H54 (cell line): ENCODE measurements around the gene FICD.

ENCODE experiments used
- DNase-seq: peaks from one replicate; pipeline ENCODE4 v3.0.0; 2011; ENCODE audit warnings: low spot score, mixed read lengths; ENCODE audit not compliant: insufficient read length
- FAIRE-seq: peaks from 3 replicates; lab custom pipeline; 2011; peaks lifted over from hg19 to GRCh38; lab: Jason Lieb, UNC
- POLR2A ChIP-seq: IDR thresholded peaks from 2 replicates; pipeline ENCODE4 v1.6.1; 2011; ENCODE audit warnings: low read depth, mild to moderate bottlenecking, low read length

Gene FICD

GRCh38 chr12:108514468-108514972 is 557 bp upstream of the FICD start:
- no peak for FAIRE-seq
- no peak for DNase-seq
- no peak for TF ChIP-seq POLR2A

GRCh38 chr12:108515916-108516315 is 839 bp downstream of the FICD start:
- TF ChIP-seq POLR2A = no peak
- DNase-seq = no peak
- no peak for FAIRE-seq

- no peak for DNase-seq
- FAIRE-seq = no peak
- TF ChIP-seq POLR2A = no peak
Measured at GRCh38 chr12:108516511-108517275, 1.6 kb downstream of the FICD start.

- FAIRE-seq (no peak), DNase-seq (no peak)
- no peak for TF ChIP-seq POLR2A
Measured at GRCh38 chr12:108517288-108518100, 2.4 kb downstream of the FICD start.

GRCh38 chr12:108518101-108518715 is 3.1 kb downstream of the FICD start:
- FAIRE-seq = no peak
- TF ChIP-seq POLR2A = no peak
- DNase-seq = no peak

GRCh38 chr12:108518716-108519496 is 3.8 kb downstream of the FICD start:
- FAIRE-seq (no peak), DNase-seq (no peak)
- no peak for TF ChIP-seq POLR2A

- no peak for FAIRE-seq
- no peak for DNase-seq
Measured at GRCh38 chr12:108519558-108519957, 4.5 kb downstream of the FICD start.

GRCh38 chr12:108523365-108523764 is 8.3 kb downstream of the FICD start:
- no peak for TF ChIP-seq POLR2A
- DNase-seq (no peak), FAIRE-seq (no peak)

More at GRCh38 chr12:108519558-108519957, 4.5 kb downstream of the FICD start:
- TF ChIP-seq POLR2A = no peak

GRCh38 chr12:108525681-108526080 is 10.6 kb downstream of the FICD start:
- DNase-seq (peak; percentile 44), FAIRE-seq (no peak)
- TF ChIP-seq POLR2A = no peak

GRCh38 chr12:108526482-108527165 is 11.5 kb downstream of the FICD start:
- no peak for FAIRE-seq
- DNase-seq = no peak
- TF ChIP-seq POLR2A = no peak

GRCh38 chr12:108527166-108527496 is 12.1 kb downstream of the FICD start:
- no peak for DNase-seq
- FAIRE-seq = no peak
- no peak for TF ChIP-seq POLR2A

GRCh38 chr12:108530161-108530560 is 15.1 kb downstream of the FICD start:
- no peak for FAIRE-seq
- TF ChIP-seq POLR2A = no peak

More at GRCh38 chr12:108530161-108530560, 15.1 kb downstream of the FICD start:
- no peak for DNase-seq
